Activated CD4-positive, CD25-positive, alpha-beta regulatory T cell treated with anti-CD3 and anti-CD28 coated beads, Interleukin-2, amount 50 U/mL, for 16 hours (primary cell): ENCODE results near the gene JMJD7.
"Not testable (repeated sequence)": the region's sequence is repeated elsewhere in the genome, so short reads cannot be mapped to it uniquely, and the experiment has no call there.

ENCODE experiments used
- DNase-seq: peaks from one replicate; pipeline ENCODE4 v3.0.0-alpha.2; 2020; ENCODE audit warnings: low read depth, low spot score

The JMJD7 gene

DNA sequence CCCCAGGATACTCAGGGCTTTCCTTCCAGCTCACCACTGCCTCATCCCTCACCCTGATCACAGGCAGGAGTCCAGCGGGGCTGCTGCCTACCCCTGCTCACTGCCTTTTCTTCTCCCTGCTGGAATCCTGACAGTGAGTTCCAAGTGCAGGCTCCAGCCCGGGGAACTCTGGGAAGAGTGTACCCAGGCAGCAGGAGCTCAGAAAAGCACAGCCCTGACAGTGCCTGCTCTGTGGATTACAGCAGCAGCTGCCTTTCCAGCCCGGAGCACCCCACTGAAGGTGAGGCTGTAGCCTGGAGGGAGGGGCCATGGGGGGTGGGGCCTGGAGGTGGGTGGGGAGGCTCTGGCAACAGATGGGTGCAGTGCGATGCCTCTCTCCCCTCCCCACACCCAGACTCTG lies 6.1 kb upstream of the JMJD7 start:
- DNase-seq = no peak

GRCh38 chr15:41822471-41822870 lies 5.4 kb upstream of the JMJD7 start:
- DNase-seq = no peak

- no peak for DNase-seq
Measured at GRCh38 chr15:41822957-41823356, 4.9 kb upstream of the JMJD7 start.

DNA sequence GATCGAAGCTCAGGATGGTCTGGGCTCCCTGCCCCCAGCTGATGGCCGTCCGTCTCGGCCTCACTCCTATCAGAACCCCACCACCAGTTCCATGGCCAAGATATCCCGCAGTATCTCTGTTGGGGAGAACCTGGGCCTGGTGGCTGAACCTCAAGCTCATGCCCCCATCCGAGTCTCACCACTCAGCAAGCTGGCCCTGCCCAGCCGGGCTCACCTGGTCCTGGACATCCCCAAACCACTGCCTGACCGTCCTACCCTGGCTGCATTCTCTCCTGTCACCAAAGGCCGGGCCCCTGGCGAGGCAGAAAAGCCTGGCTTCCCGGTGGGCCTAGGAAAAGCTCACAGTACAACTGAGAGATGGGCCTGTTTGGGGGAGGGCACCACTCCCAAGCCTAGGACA lies 4.4 kb upstream of the JMJD7 start:
- DNase-seq = no peak

- no peak for DNase-seq
Measured at GRCh38 chr15:41824062-41824745, 3.7 kb upstream of the JMJD7 start.

DNA sequence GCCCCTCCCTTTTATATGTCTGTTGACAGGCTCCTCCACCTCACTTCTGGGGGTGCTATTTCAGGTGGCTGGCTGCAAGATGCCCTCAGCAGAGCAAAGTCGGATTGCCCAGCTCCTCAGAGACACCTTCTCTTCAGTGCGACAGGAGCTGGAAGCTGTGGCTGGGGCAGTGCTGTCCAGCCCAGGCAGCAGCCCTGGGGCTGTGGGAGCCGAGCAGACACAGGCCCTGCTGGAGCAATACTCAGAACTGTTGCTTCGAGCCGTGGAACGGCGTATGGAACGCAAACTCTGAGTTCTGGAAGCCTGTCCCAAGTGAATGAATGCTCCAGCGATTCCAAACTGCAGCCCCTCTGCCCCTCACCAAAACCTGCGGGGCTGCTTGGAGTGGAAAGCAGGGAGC lies 2.7 kb upstream of the JMJD7 start:
- DNase-seq = no peak

DNA sequence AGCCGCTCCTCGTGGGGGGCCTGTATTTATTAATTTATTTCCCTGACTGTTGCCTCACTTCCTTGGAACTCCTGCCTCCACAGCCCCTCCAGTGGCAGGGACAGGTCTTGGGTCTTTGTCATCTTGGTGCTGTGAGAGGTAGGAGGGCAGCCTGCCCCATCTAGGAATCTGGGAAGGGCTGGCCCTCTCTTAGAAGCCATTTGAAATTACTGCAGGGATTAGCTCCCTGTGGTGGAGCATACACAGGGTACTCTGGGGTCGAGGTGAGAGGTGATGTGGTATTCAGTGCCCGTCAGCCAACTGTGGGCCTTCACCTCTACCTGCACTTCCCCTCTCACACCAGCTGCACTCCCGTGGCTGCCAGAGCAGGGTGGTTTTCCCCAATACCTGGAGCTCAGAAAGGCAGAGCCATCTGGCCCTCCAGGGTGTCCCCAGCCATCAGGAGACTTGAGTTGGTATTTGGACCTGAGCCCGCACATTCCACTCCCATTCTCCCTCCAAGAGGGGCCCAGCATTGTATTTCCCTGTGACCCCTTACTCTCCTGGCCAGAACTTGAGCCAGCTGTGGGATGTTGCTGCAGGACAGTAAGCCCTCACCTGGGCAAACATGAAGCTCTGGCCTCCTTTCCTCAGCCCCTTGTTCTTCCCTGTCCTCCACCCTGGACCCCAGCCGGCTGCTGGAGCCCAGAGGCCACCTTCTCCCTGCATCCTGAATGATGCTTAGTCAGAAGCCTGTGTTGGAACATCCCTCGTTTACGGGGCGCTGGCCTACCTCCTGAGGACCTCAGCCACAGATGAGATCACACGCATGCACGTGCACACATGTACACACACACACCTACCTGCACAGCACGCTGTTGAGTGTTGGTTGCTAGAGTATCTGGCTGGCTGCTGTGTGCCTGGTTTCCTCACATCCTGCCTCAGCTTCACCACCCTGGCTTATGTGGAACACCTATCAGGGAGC lies 2.0 kb upstream of the JMJD7 start:
- DNase-seq = no peak

DNA sequence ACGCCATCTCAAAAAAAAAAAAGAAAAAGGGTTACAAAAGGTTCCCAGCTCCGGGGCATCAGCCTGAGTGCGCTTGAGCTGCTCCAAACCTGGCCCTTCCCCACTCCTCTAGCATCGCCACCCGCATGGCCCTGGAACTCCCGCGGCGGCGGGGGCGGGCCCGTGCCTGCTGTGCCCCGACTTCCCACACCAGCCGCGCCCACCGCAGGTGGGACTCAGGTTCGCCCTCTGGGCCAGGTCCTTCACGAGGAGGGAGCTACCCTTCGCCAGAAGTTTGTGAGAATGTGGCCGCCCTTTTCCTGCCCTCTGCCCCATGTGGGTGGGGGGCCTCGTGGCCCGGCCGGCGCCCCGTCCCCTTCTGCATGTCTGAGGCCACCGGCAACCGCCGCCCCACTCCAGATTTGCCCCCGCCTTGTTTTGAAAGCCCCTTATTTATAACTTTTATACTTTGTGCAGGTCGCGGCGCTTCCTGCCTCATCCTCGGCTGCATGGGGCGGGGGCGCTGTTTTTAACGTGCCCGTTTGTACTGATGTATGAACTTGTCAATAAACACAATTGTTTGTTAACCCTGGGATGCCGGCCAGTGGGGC lies 507 bp upstream of the JMJD7 start:
- DNase-seq = no peak

DNA sequence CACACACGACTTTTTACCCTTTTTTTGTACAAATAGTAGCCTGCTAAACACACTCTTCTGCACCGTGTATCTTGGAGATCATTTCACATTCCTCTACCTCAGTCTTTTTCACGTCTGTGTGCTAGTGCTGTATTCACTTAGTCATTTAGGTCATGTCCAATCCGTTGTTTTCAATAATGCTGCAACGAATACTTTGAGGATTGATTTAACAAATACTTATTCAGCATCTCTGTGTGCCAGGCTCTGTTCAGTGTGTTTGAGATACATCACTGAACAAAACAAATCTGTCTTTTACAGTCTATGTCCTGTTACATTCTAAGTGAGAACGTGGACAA lies 882 bp downstream of the JMJD7 start:
- DNase-seq = no peak

- no peak for DNase-seq
Measured at GRCh38 chr15:41829959-41830646, 2.2 kb downstream of the JMJD7 start.

GRCh38 chr15:41831291-41831690 lies 3.4 kb downstream of the JMJD7 start:
- not testable (repeated sequence) for DNase-seq

GRCh38 chr15:41832208-41832607 lies 4.3 kb downstream of the JMJD7 start:
- no peak for DNase-seq

GRCh38 chr15:41832875-41833274 lies 5.0 kb downstream of the JMJD7 start:
- DNase-seq = no peak

GRCh38 chr15:41834096-41834495 lies 6.2 kb downstream of the JMJD7 start:
- DNase-seq = no peak

GRCh38 chr15:41836073-41836472 lies 8.2 kb downstream of the JMJD7 start:
- no peak for DNase-seq

DNA sequence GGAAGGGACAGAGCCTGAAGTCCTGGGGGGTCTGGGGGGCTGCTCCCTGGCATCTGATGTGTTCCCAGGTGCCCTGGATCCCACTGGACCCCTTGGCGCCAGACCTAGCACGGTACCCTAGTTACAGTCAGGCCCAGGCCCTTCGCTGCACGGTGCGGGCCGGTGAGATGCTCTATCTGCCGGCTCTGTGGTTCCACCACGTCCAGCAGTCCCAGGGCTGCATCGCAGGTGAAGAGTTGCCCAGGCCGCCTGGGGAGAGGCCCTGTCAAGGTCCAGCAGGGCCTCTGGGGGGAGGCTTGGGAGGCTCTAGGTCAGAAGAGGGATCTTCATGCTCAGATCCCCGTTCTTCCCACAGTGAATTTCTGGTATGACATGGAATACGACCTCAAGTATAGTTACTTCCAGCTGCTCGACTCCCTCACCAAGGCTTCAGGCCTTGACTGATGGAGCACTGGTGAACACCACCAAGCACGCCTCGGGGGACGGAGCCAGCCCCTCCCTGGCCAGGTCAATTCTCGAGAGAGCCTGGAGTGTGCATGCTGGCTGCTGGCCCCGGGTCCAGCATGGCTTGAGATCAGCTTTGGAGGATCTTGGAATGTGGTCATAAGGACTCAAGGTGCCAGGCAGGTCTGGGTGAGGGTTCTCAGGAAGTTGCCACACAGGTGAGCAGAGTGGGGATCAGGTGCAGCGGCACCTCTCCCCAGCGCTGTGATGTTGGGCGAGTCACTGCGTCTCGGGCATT lies 9.0 kb downstream of the JMJD7 start:
- no peak for DNase-seq

DNA sequence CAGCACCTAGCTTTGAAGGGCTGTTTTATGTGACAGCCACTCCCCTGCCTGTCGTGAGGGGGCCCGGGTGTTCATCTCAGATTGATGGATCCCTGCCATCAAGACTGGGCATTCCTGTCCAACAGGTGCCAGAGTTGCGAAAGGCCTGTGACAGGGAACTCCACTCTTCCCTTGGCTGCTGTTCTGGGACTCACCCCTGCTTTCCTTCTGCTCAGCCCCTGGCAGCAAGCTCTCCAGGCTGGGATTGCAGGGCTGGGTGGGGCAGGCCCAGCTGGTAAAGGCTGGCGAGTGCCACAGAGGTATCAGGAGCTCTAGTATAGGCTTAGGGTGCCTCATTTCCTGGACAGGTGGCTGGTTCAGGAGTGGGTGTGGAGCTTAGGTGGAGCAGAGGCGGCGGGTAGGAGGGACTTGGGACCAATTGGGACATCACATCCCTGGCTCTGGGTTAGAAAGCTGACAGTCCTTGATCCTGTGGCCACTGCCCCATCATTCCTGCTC lies 10.6 kb downstream of the JMJD7 start, which contains the start of gene PLA2G4B:
Gene PLA2G4B (plus strand): TSS at position 448 of the 498 bp plus-strand sequence. CDS start 67 bp downstream, outside the sequence.
- no peak for DNase-seq

DNA sequence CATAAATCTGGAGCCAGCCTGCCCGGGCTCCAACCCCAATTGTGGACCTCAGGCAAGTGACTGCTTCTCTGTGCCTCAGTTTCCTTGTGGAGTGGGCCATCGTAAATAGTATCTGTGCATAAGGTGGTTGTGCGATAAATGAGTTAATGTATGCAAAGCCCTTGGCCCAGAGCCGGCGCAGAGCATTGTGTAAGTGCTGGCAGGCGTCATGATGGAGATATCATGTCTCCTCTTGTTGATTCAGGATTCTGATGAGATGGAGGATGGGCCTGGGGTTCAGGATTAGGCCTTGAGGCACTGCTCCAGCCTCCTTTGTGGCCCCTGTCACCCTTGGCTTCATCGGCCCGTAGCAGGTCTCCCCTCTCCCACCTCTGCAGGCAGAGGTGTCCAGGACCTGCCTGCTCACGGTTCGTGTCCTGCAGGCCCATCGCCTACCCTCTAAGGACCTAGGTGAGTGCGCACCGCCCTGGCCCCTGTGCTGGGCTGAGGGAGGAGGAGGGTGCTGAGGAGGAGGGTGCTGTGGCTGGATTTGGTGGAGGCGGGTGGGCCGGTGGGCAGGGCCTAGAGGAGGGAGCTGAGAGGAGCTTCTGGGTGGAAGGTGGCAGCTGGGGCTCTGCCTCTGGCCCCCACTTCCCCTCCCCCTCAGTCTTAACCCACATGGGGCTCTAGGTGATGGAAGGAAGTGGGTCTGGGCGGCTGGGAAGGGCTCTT lies 12.0 kb downstream of the JMJD7 start:
- no peak for DNase-seq

- no peak for DNase-seq
Measured at GRCh38 chr15:41840673-41841072, 12.8 kb downstream of the JMJD7 start.

DNA sequence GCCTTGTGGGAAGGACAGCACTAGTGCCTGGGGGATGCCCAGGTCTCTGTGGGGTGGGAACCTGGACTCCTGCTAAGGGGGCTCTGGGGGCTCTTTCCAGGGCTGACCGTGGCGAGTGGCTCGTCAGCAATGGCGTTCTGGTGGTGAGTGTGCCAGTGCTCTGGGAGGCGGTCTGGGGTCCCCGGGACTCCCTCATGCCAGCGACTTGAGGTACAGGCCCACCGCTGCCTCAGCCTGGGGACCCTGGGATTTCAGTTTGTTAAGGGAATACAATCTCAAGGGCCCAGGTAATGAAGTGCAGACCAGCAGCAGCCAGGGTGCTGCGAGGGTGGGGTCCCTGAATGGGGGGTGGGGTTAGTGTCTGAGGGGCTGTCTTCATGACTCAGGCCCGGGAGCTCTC lies 13.2 kb downstream of the JMJD7 start:
- no peak for DNase-seq
